Hepatocyte (in vitro differentiated cells): ENCODE results near the gene RAB11FIP3. TPM values are rescaled to one million over a fixed set of nuclear protein-coding genes. Genes with fewer than 3 reads are reported as not detected.

ENCODE experiments used
- DNase-seq: peaks from one replicate; pipeline ENCODE4 v3.0.0-alpha.2; 2016; ENCODE audit warnings: low spot score
- H2AFZ ChIP-seq: fragments of 200-600 bp; sonication (generic); 2 replicates; pipeline ENCODE4 v1.6.0; 2016; ENCODE audit warnings: antibody characterized with exemption, mild to moderate bottlenecking
- H3K27ac ChIP-seq: fragments of 200-600 bp; sonication (generic); 2 replicates; pipeline ENCODE4 v1.5.1; 2016; ENCODE audit warnings: mild to moderate bottlenecking
- H3K27me3 ChIP-seq: fragments of 200-600 bp; sonication (generic); 2 replicates; pipeline ENCODE4 v1.6.1; 2016
- H3K36me3 ChIP-seq: fragments of 200-600 bp; sonication (generic); replicated peaks from 2 replicates; pipeline ENCODE4 v1.5.1; 2016; ENCODE audit warnings: low read depth; ENCODE audit not compliant: insufficient read depth
- H3K4me1 ChIP-seq: fragments of 200-600 bp; sonication (generic); 2 replicates; pipeline ENCODE4 v1.5.1; 2016; ENCODE audit warnings: mild to moderate bottlenecking, moderate library complexity; ENCODE audit not compliant: insufficient read depth
- H3K4me2 ChIP-seq: fragments of 200-600 bp; sonication (generic); 2 replicates; pipeline ENCODE4 v1.6.0; 2016
- H3K4me3 ChIP-seq: fragments of 200-600 bp; sonication (generic); 2 replicates; pipeline ENCODE4 v1.5.1; 2016; ENCODE audit warnings: mild to moderate bottlenecking
- H3K79me2 ChIP-seq: fragments of 200-600 bp; sonication (generic); 2 replicates; pipeline ENCODE4 v1.6.0; 2017; ENCODE audit warnings: mild to moderate bottlenecking
- H3K9me2 ChIP-seq: fragments of 200-600 bp; sonication (generic); replicated peaks from 2 replicates; pipeline ENCODE4 v1.6.0; 2017; ENCODE audit warnings: mild to moderate bottlenecking; ENCODE audit not compliant: insufficient read depth
- H3K9me3 ChIP-seq: fragments of 200-600 bp; sonication (generic); 2 replicates; pipeline ENCODE4 v1.5.1; 2016; ENCODE audit warnings: low read depth, mild to moderate bottlenecking
- H4K20me1 ChIP-seq: fragments of 200-600 bp; sonication (generic); 2 replicates; pipeline ENCODE4 v1.6.0; 2016; ENCODE audit warnings: mild to moderate bottlenecking; ENCODE audit not compliant: insufficient read depth, poor library complexity, severe bottlenecking
- EZH2 ChIP-seq: fragments of 200-600 bp; sonication (generic); IDR thresholded peaks from 2 replicates; pipeline ENCODE4 v1.6.1; 2016; ENCODE audit warnings: antibody characterized with exemption, mild to moderate bottlenecking, borderline replicate concordance
- EZH2phosphoT487 ChIP-seq: fragments of 200-600 bp; sonication (generic); IDR thresholded peaks from one replicate; pipeline ENCODE4 v1.6.1; 2018; ENCODE audit warnings: antibody characterized with exemption, mild to moderate bottlenecking, low read depth, moderate library complexity; ENCODE audit not compliant: unreplicated experiment, severe bottlenecking
- WGBS: methylation state at CpG from one replicate; pipeline ENCODE4 v1.1.6; 2016; ENCODE audit warnings: low lambda C conversion rate; ENCODE audit errors: missing lambda C conversion rate; 5-methylcytosine and 5-hydroxymethylcytosine counted together
- polyA plus RNA-seq: library from polyadenylated mRNA; unstranded; fragments of >200 nt; fragmentation: Nextera tagmentation; extraction: Ambion mirVana; gene quantifications from 2 replicates; pipeline ENCODE4 v1.2.1, GENCODE V29; 2016
- total RNA-seq: library from RNA; depleted of rRNA; stranded (reverse); fragments of >200 nt; gene quantifications from 2 replicates; pipeline ENCODE4 v1.2.3, GENCODE V29; 2014
- TF ChIP-seq, protein P1 (sequence below): fragments of 200-600 bp; sonication (generic); IDR thresholded peaks from 2 replicates; pipeline ENCODE4 v1.5.1; 2016; ENCODE audit warnings: antibody characterized with exemption, mild to moderate bottlenecking; ENCODE audit not compliant: poor library complexity

RAB11FIP3 gene
- total and polyA plus RNA-seq, 2 experiments from 2014 or later: 47.3 to 72.8 TPM

DNA sequence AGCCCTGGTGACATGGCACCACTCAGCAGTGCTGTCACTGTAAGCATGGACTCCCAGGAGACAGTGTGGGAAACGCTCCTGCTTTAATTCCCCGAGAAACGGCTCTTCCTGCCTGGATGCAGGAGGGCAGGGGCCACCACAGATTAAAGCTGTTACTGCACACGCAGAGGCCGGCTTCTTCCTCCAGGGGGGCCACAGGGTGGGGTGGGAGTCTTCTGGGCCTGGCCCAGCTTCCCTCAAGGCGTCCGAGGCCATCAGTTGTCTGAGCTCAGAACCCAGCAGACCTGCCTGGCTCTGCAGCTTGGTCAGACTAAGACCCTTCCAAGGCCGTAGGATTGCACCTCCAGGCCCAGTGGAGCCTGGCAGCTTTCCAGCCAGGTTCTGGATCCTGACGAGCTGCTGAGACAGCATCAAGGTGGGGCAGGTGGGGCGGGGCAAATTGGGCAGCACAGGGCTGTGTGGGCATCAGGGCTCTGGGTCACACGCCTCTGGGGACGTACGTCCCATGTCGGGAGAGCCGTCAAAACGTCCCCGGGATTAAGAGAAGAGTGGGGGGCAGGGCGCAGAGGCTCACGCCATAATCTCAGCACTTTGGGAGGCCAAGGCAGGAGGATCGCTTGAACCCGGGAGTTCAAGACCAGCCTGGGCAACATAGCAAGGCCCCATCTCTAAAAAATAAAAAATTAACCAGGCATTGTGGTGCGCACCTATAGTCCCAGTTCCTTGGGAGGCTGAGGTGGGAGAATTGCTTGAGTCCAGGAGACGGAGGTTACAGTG lies 97.1 kb downstream of the RAB11FIP3 start:
- no peak overlapping the region for H3K4me2 ChIP-seq
- peaks cover 15% of the 10 kb centered on the region for H3K79me2 ChIP-seq
- H4K20me1 ChIP-seq: no peaks in the 10 kb centered on the region
- no peak overlapping the region for H3K4me3 ChIP-seq
- no peaks in the 10 kb centered on the region for H3K36me3 ChIP-seq
- no peak overlapping the region for H2AFZ ChIP-seq
- no peaks in the 10 kb centered on the region for H3K27me3 ChIP-seq
- peaks cover 21% of the 10 kb centered on the region for H3K4me1 ChIP-seq
- no peaks in the 10 kb centered on the region for H3K9me2 ChIP-seq
- WGBS: 85% methylated on average over 23 of the region's 23 CpGs
- H3K27ac ChIP-seq: no peak overlapping the region
- TF ChIP-seq EZH2 (no peak), EZH2phosphoT487 (no peak)
- TF ChIP-seq, protein P1, sequence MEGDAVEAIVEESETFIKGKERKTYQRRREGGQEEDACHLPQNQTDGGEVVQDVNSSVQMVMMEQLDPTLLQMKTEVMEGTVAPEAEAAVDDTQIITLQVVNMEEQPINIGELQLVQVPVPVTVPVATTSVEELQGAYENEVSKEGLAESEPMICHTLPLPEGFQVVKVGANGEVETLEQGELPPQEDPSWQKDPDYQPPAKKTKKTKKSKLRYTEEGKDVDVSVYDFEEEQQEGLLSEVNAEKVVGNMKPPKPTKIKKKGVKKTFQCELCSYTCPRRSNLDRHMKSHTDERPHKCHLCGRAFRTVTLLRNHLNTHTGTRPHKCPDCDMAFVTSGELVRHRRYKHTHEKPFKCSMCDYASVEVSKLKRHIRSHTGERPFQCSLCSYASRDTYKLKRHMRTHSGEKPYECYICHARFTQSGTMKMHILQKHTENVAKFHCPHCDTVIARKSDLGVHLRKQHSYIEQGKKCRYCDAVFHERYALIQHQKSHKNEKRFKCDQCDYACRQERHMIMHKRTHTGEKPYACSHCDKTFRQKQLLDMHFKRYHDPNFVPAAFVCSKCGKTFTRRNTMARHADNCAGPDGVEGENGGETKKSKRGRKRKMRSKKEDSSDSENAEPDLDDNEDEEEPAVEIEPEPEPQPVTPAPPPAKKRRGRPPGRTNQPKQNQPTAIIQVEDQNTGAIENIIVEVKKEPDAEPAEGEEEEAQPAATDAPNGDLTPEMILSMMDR: no peak
- H3K9me3 ChIP-seq: no peaks in the 10 kb centered on the region
- DNase-seq: no peak

DNA sequence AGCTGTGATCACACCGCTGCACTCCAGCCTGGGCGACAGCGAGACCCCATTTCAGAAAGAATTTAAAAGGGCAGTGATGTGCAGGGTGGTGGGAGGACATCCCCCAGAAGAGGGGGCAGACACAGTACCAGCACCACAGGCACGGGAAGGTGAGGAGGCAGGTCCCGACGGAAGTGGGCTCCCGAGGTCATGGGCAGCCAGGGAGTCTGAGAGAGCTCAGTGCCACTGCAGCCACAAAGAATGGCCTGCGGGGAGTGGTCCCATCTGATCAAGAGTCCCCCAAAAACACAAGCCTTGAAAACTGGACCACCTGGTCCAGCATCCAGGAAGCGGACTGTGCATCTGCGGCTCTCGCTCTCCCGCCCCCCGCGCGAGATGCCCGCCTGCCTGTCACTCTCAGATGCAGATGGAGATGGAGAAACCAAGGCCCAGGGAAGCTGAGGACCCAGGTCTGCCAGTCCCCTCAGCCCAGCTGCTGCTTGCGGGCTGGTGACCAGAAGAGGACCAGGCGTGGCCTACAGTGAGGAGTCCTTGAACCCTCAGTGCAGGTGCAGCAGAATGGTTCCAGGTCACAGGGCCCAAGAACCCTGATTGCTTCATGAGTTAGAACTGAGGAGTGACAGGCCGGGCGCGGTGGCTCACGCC lies 97.8 kb downstream of the RAB11FIP3 start:
- no peak for TF ChIP-seq EZH2phosphoT487
- TF ChIP-seq, protein P1: no peak
- TF ChIP-seq EZH2: no peak
- Histone ChIP-seq H3K9me3 (no peaks in the 10 kb centered on the region), H3K36me3 (no peaks in the 10 kb centered on the region), H3K27ac (peak overlapping the region; percentile 23), H3K27me3 (no peaks in the 10 kb centered on the region), H4K20me1 (no peaks in the 10 kb centered on the region), H2AFZ (no peak overlapping the region), H3K4me1 (peaks cover 21% of the 10 kb centered on the region), H3K4me2 (no peak overlapping the region), H3K79me2 (peaks cover 16% of the 10 kb centered on the region), H3K9me2 (no peaks in the 10 kb centered on the region), H3K4me3 (no peak overlapping the region)
- DNase-seq: no peak
- WGBS: 96% methylated on average over 21 of the region's 22 CpGs

DNA sequence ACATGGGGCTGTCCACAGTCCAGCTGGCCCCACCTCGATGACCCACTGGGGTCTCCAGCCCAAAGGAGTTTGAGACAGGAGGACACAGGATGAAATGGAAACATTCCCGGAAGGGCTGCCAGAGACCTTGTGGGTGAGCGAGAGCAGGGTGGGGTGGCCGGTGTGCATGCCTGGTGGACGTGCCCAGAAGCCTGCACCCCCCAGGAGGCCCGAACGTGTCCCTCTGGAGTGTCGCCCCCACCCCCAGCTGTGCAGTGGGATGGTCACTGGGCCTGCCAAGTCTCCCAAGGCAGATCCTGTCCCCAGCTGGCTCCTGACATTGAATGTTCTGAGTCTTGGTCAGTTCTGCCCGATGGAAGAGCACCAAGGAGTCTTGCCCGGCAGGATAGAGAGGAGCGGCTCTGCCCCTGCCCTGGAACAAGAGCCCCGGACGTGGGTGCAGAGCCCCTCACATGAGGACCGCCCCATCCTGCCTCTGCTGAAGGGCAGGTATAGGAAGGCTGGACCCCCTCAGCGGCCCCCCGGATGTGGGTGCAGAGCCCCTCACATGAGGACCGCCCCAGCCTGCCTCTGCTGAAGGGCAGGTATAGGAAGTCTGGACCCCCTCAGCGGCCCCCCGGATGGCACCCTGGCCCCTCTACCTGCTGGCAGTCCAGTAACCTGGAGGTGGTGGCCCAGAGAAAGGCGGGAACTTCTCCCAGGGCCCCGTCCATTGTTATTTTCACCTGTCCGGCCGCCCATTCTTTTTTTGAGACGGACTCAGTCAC lies 99.0 kb downstream of the RAB11FIP3 start:
- Histone ChIP-seq H3K36me3 (no peaks in the 10 kb centered on the region), H3K27ac (peak overlapping the region; percentile 97), H3K4me1 (peaks cover 31% of the 10 kb centered on the region), H3K4me3 (no peak overlapping the region), H3K27me3 (no peaks in the 10 kb centered on the region), H3K9me3 (no peaks in the 10 kb centered on the region), H2AFZ (no peak overlapping the region), H3K79me2 (peaks cover 29% of the 10 kb centered on the region), H4K20me1 (peaks cover 11% of the 10 kb centered on the region), H3K9me2 (no peaks in the 10 kb centered on the region), H3K4me2 (peak overlapping the region; percentile 95)
- DNase-seq: no peak
- 93% methylated on average over 24 of the region's 24 CpGs for WGBS
- TF ChIP-seq EZH2phosphoT487 (no peak), EZH2 (no peak)
- TF ChIP-seq, protein P1: no peak
